Measurements from ENCODE around the gene NR5A1.

The NR5A1 gene

GRCh38 chr9:124457079-124457886 lies 49.9 kb downstream of the NR5A1 start:
- no peak for FAIRE-seq

DNA sequence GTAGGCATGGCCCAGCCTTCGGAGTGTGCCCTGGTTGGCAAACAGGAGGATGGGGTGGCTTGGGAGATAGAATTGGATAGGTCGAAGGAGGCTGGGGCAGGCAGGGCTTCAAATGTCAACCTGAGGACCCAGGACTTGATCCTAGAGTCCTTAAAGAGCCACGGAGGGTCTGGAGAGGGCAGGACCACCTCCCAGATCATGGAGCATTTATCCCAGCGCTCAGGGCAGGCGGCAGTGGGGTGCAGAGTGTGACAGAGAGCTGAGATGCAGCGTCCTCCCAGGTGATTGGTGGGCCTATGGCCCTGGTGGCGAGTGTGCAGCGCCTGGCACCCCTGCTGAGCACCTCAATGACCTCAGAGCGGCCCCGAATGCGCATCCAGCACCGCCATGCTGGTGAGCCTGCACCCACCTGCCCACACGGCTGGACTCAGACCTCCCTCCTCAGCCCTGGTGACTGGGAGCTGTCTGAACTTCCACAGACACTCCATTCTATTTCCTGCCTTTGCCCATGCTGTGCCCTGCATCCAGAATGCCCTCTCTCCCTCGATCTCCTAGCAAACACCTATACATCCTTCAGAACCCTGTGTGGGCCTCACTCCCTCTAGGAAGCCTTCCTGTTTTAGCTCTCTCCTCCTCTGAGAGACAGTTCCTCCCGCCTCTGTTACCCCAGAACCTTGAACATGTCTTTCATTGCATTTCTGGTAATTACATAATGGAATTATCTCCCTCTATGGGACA lies 50.7 kb downstream of the NR5A1 start:
- no peak for FAIRE-seq

DNA sequence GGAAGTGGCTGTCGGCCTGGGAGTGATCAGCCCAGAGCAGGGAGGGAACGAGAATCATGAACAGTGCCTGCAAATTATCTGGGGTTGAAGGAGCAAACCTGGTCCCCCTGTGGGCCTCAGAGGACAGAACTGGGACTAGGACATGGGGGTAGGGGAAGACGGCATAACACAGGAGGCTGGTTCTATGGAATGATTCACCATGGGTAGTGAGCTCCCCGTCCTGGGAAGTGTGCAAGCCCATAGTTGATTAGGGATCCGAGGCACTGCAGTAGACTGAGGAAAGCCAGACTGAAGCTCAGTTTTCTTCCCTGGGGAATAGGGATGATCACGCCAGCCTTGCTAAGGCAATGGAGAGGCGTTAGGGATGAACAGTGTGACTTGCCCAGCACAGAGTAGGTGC lies 51.4 kb downstream of the NR5A1 start:
- FAIRE-seq: no peak

- FAIRE-seq: no peak
Measured at GRCh38 chr9:124454791-124455443, 52.3 kb downstream of the NR5A1 start.

DNA sequence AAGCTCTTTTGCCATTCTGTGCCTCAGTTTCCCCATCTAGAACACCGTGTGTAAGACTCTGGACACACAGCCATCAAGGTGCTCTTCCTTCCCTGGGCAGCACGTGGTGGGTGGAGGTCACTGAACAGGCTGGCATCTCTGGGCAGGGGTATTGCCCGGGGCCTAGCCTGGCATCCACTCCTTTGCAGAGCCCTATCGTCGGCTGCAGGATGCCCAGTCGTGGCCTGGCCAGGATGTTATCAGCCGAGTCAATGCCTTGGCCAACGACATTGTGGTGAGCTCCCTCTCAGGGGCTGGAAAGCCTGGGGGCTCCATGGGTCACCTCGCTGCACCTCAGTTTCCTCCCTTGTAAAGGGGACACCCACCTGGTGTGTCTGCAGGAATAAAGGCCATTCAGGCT lies 52.9 kb downstream of the NR5A1 start:
- FAIRE-seq: no peak

DNA sequence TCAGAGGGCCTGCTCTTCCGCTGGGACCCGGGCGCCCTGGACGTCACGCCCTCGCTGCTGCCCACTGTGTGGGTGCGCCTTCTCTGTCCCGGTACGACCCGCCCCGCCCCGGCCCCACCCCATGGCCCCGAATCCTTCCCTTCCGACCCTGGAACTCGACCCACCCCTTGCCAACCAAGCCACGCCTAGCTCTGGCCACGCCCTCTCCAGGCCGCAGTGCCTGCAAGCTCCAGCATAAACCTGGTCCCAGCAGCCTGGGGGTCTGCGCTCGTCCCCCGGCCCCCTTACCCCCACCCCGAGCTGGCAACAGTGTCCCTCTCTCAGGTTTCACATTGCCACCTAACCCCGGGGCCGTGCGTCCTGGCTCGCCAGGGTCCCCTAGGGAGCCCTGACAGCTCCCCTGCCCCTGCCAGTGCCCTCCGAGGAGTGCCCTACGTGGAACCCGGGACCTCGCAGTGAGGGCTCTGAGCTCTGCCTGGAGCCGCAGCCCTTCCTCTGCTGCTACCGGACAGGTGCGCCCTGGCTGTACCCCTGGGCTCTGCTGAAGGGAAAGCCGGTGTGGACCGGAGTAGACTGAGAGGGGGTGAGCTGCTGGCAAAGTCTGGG lies 53.5 kb downstream of the NR5A1 start:
- no peak for FAIRE-seq

GRCh38 chr9:124452841-124453585 lies 54.2 kb downstream of the NR5A1 start:
- no peak for FAIRE-seq

DNA sequence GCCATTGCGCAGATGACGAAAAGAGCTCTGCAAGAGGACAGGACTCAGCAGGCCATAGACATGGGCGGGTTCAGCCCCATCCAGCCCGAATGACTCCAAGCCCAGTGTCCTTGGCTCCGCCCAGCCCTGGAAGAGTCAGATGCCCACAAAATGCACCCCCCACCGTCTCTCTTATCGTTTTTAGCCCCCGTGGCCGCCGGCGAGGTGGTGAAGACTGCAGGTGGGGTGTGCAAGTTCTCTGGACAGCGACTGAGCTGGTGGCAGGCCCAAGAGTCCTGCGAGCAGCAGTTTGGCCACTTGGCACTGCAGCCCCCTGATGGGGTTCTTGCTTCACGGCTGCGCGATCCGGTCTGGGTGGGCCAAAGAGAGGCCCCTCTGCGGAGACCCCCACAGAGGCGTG lies 54.9 kb downstream of the NR5A1 start:
- FAIRE-seq: no peak

DNA sequence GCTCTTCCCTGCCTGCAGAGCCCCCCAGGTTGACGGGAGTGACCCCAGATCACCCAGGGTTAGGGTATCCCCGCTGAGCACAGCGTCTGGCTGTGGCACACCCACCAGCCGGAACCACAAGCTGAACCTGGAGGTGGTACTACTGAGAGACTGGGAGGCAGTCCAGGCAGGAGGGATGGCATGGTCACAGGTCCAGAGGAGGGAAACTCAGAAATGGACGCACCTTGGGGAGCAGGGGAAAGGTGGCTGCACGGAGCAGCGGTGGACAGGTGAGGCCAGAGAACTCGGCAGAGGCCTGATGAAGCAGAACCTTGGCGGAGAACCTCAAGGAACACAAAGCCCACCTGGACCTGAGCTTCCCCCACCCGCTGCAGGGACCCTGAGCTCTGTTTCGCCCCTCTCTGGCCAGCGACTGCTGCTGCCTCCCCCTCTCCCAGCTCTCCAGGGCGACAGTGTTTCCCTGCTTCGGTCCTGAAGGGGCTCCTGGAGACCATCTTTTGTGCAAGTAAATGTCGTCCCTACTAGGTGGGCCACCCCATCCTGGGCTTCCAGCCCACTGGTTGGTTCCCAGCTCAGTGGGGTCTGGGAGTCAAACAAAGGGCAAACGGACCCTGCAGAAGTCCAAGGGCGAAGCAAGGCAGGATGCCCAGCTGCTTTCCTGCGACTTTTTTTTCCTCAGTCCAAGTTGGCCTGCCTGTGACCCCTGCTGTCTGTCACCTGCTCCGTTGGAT lies 56.1 kb downstream of the NR5A1 start:
- no peak for FAIRE-seq

DNA sequence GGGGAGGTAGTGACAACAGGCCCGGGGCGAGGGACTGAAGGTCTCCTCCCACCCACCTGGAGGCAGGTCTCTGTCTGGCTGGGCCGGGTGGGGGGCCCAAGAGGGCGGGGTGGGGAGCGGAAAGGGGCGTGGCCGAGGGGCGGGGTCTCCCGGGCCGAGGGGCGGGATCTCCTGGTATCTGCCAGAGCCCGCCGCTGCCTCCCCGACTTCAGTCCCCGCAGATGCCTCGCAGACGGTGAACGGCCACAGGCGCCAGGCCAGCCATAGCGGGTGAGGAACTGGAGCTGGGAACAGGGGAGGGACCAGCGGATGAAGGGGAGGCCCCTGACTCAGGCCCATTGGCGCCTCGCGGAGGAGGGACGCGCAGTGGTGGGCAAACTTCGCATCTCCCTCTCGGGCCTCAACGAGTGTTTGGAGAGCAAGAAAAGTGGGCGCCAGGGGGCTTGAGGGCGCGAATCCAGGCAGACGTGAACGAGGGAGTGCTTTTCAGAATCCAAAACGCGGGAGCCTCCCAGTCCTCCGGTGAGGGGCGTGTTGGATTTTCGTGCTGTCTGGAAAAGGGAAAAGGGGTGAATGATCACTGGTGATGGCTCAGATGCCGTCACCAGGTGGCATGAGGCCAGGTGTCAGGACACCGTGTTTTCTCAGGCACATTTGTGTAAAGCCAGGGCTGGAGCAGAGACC lies 56.8 kb downstream of the NR5A1 start, which contains the start of gene ADGRD2:
ADGRD2 (plus strand) TSS at position 211 of the 684 bp plus-strand sequence. CDS start 1,216 bp downstream, outside the sequence.
- FAIRE-seq: no peak

- no peak for FAIRE-seq
Measured at GRCh38 chr9:124449381-124450151, 57.6 kb downstream of the NR5A1 start.

DNA sequence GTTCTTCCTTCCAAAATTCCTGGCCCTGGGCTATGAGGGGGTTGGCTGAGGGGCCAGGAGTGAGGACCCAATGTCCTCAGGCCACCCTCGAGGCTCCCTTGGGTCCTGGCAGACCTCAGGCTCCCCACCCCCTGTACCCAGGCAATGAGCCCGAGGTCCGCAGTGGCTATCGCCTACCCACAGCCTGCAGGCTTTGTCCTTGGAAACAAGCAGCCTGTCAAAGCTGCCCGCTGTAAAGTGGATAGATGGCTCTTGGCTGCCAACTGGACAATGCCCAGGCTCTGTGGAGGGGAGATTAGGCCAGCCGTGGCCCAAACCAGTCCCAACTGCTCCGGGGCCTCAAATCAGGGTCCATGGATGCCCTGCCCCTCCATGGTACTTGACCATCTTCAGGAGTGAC lies 59.2 kb downstream of the NR5A1 start:
- no peak for FAIRE-seq

- FAIRE-seq: no peak
Measured at GRCh38 chr9:124447297-124447661, 59.9 kb downstream of the NR5A1 start.

DNA sequence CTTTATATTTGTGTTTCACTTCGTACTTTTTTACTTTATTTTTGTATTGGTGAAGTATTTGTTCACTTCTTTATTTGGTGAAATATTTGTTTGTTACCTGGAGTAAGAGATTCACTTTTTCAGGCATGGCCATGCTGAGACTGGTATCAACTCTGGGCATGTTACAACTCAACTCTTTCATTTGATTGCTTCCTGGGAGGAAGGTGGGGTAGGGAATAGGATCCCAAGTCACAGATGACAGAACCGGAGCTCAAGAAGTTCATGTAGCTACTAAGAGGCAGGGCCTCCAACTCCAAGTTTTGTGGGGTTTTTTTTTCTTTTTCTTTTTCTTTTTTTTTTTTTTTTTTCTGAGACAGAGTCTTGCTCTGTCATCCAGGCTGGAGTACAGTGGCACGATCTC lies 63.0 kb downstream of the NR5A1 start:
- FAIRE-seq: no peak

DNA sequence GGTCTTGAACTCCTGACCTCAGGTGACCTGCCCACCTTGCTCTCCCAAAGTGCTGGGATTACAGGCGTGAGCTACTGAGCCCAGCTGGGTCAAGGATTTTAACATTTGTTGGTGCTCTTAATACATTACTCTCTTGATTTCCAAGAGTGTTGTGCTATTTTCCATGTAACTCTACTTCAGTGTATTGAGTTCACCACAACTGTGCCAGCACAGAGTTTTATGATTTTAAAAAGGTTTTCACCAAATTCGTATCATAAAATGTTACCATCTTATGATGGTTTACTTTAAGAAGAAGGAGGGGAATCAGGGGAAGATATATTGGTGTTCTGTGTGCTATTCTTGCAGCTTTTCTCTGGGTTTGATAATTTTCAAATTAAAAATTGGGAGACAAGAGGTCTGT lies 63.6 kb downstream of the NR5A1 start:
- FAIRE-seq: no peak

DNA sequence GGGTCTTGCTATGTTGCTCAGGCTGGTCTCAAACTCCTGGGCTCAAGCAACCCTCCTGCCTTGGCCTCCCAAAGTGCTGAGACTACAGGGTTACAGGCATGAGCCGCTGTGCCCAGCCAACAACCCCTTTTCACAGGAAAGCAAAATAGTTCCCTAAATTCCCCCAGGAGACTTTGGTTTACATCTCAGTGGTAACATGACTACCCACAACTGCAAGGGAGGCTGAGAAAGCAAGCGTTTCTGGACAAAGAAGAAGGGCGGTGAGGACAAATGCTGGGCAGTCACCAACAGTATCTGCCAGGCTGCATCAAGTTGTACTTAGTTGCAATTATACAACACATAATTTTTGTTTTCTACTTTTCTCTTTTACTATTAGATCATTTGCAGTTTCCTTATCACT lies 64.4 kb downstream of the NR5A1 start:
- FAIRE-seq: no peak

GRCh38 chr9:124442379-124442778 lies 64.8 kb downstream of the NR5A1 start:
- no peak for FAIRE-seq

- no peak for FAIRE-seq
Measured at GRCh38 chr9:124441291-124441690, 65.9 kb downstream of the NR5A1 start.

GRCh38 chr9:124440786-124441185 lies 66.4 kb downstream of the NR5A1 start:
- no peak for FAIRE-seq

DNA sequence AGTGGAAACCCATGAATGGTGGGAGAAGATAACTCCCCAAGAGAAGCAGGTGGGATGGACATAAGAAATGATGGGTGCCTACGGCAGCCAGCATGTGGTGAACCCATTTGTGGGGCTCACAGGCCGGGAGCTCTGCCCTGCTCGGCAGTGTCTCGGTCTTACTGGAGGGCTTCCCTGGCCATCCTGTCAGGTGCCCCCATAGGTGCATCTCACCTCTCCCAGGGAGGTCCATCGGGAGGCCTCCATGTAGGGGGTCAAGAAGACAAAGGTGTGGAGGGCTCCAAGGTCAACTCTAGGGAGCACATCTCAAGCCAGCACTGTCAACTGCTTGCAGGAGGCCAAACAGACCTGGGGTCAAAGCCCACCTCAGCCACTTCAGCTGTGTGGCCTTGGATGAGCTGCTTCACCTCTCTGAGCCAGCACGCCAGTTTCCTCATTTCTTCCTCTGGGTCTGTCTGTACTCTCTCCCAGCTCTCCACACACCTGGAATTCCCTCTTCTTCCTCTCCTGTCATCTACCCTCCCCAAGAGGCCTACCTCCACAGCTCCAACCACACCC lies 67.4 kb downstream of the NR5A1 start:
- no peak for FAIRE-seq

Measured in A204.1 (cell line).